H9 (cell line): ENCODE data around the gene PDK2. TPM values are rescaled to one million over a fixed set of nuclear protein-coding genes. Genes with fewer than 3 reads are reported as not detected.

ENCODE experiments used
- DNase-seq: peaks from one replicate; pipeline ENCODE4 v3.0.0-alpha.2; 2017
- H2AFZ ChIP-seq: one replicate; pipeline ENCODE4 v1.6.1; 2013; ENCODE audit warnings: mild to moderate bottlenecking, low read length, control low read depth, moderate library complexity
- H2AK5ac ChIP-seq: 2 replicates; pipeline ENCODE4 v1.6.1; 2013; ENCODE audit warnings: low read length, control low read depth, mixed read lengths; ENCODE audit not compliant: insufficient read length
- H2BK120ac ChIP-seq: one replicate; pipeline ENCODE4 v1.6.1; 2013; ENCODE audit warnings: low read depth, mild to moderate bottlenecking, low read length, control low read depth, inconsistent platforms; ENCODE audit not compliant: poor library complexity, severe bottlenecking
- H2BK12ac ChIP-seq: 2 replicates; pipeline ENCODE4 v1.6.1; 2013; ENCODE audit warnings: low read length, control low read depth, mixed read lengths, low read depth; ENCODE audit not compliant: insufficient read length
- H2BK15ac ChIP-seq: 2 replicates; pipeline ENCODE4 v1.6.1; 2013; ENCODE audit warnings: low read depth, low read length, control low read depth
- H2BK20ac ChIP-seq: one replicate; pipeline ENCODE4 v1.6.1; 2013; ENCODE audit warnings: low read depth, mild to moderate bottlenecking, low read length, control low read depth, inconsistent platforms; ENCODE audit not compliant: poor library complexity, severe bottlenecking
- H2BK5ac ChIP-seq: 2 replicates; pipeline ENCODE4 v1.6.1; 2013; ENCODE audit warnings: low read length, control low read depth, mixed read lengths; ENCODE audit not compliant: insufficient read length
- H3K14ac ChIP-seq: 2 replicates; pipeline ENCODE4 v1.6.1; 2013; ENCODE audit warnings: low read length, control low read depth; ENCODE audit not compliant: insufficient read depth
- H3K18ac ChIP-seq: 2 replicates; pipeline ENCODE4 v1.6.1; 2013; ENCODE audit warnings: low read depth, mild to moderate bottlenecking, mixed read lengths, low read length, control low read depth; ENCODE audit not compliant: insufficient read length
- H3K23ac ChIP-seq: 2 replicates; pipeline ENCODE4 v1.6.1; 2013; ENCODE audit warnings: low read length, control low read depth, mixed read lengths, low read depth; ENCODE audit not compliant: insufficient read length
- H3K23me2 ChIP-seq: 2 replicates; pipeline ENCODE4 v1.6.1; 2013; ENCODE audit warnings: low read depth, mild to moderate bottlenecking, mixed read lengths, low read length, control low read depth; ENCODE audit not compliant: insufficient read length, poor library complexity, severe bottlenecking
- H3K27ac ChIP-seq: 2 replicates; pipeline ENCODE4 v1.5.1; 2013; ENCODE audit warnings: low read length, control low read depth, mixed read lengths, low read depth; ENCODE audit not compliant: insufficient read length
- H3K27me3 ChIP-seq: 2 replicates; pipeline ENCODE4 v1.6.1; 2013; ENCODE audit warnings: low read length, control low read depth, inconsistent platforms; ENCODE audit not compliant: insufficient read depth
- H3K4ac ChIP-seq: 2 replicates; pipeline ENCODE4 v1.6.1; 2013; ENCODE audit warnings: low read depth, mild to moderate bottlenecking, control low read depth, inconsistent platforms, low read length, moderate library complexity
- H3K4me1 ChIP-seq: 2 replicates; pipeline ENCODE4 v1.6.1; 2013; ENCODE audit warnings: low read length, control low read depth, inconsistent platforms; ENCODE audit not compliant: insufficient read depth
- H3K4me2 ChIP-seq: 2 replicates; pipeline ENCODE4 v1.6.1; 2013; ENCODE audit warnings: low read length, control low read depth, mixed read lengths; ENCODE audit not compliant: insufficient read length, insufficient read depth
- H3K56ac ChIP-seq: 2 replicates; pipeline ENCODE4 v1.6.1; 2013; ENCODE audit warnings: low read depth, mild to moderate bottlenecking, mixed read lengths, low read length, control low read depth; ENCODE audit not compliant: insufficient read length
- H3K79me1 ChIP-seq: 2 replicates; pipeline ENCODE4 v1.6.1; 2013; ENCODE audit warnings: low read depth, mild to moderate bottlenecking, moderate library complexity, low read length, control low read depth, inconsistent platforms; ENCODE audit not compliant: insufficient read depth, poor library complexity, severe bottlenecking
- H3K79me2 ChIP-seq: 2 replicates; pipeline ENCODE4 v1.6.1; 2013; ENCODE audit warnings: low read length, control low read depth, inconsistent platforms; ENCODE audit not compliant: insufficient read depth
- H3K9ac ChIP-seq: 2 replicates; pipeline ENCODE4 v1.6.1; 2013; ENCODE audit warnings: low read length, control low read depth, mixed read lengths; ENCODE audit not compliant: insufficient read length; ENCODE audit errors: extremely low read depth
- H3K9me3 ChIP-seq: one replicate; pipeline ENCODE4 v1.6.1; 2013; ENCODE audit warnings: low read depth, low read length, inconsistent platforms; ENCODE audit not compliant: control insufficient read depth
- H3T11ph ChIP-seq: one replicate; pipeline ENCODE4 v1.6.1; 2013; ENCODE audit warnings: mild to moderate bottlenecking, low read length, control low read depth, inconsistent platforms
- H4K20me1 ChIP-seq: one replicate; pipeline ENCODE4 v1.6.1; 2013; ENCODE audit not compliant: control insufficient read depth, insufficient read length, insufficient read depth
- H4K5ac ChIP-seq: 2 replicates; pipeline ENCODE4 v1.6.1; 2013; ENCODE audit warnings: low read depth, mild to moderate bottlenecking, mixed read lengths, low read length, control low read depth; ENCODE audit not compliant: insufficient read length
- H4K8ac ChIP-seq: replicated peaks from 2 replicates; pipeline ENCODE4 v1.6.1; 2013; ENCODE audit warnings: low read length, control low read depth, mixed read lengths, low read depth; ENCODE audit not compliant: insufficient read length
- H4K91ac ChIP-seq: 2 replicates; pipeline ENCODE4 v1.6.1; 2013; ENCODE audit warnings: low read depth, mild to moderate bottlenecking, moderate library complexity, mixed read lengths, low read length, control low read depth; ENCODE audit not compliant: insufficient read length
- H3K27ac Mint-ChIP-seq, 3 experiments: 2 replicates in 2 of 3; 3 replicates in 1 of 3; pipeline ENCODE4 v1.8.0; 2020 to 2021; ENCODE audit warnings: mixed read lengths in 3 of 3, mild to moderate bottlenecking in 1 of 3, moderate library complexity in 1 of 3
- H3K27me3 Mint-ChIP-seq: 2 replicates; pipeline ENCODE4 v1.8.0; 2021; ENCODE audit warnings: low read depth, mild to moderate bottlenecking, moderate library complexity, mixed read lengths
- H3K36me3 Mint-ChIP-seq, 3 experiments: 2 replicates in 2 of 3; 3 replicates in 1 of 3; pipeline ENCODE4 v1.8.0; 2020 to 2021; ENCODE audit warnings: low read depth in 3 of 3, mixed read lengths in 3 of 3; ENCODE audit not compliant: insufficient read depth in 1 of 3
- H3K4me1 Mint-ChIP-seq, 2 experiments: 2 replicates each; pipeline ENCODE4 v1.8.0; 2020; ENCODE audit warnings: mixed read lengths in 2 of 2
- H3K4me3 Mint-ChIP-seq, 2 experiments: 2 replicates in 1 of 2; 3 replicates in 1 of 2; pipeline ENCODE4 v1.8.0; 2020 to 2021; ENCODE audit warnings: mild to moderate bottlenecking in 2 of 2, mixed read lengths in 2 of 2, moderate library complexity in 1 of 2
- H3K9me3 Mint-ChIP-seq, 2 experiments: 2 replicates in 1 of 2; 3 replicates in 1 of 2; pipeline ENCODE4 v1.8.0; 2020; ENCODE audit warnings: mild to moderate bottlenecking in 2 of 2, mixed read lengths in 2 of 2, moderate library complexity in 1 of 2
- CTCF ChIP-seq: fragments of 200-600 bp; sonication (generic); conservative IDR thresholded peaks from 3 replicates; pipeline ENCODE4 v1.8.0; 2021; ENCODE audit warnings: antibody characterized with exemption, mild to moderate bottlenecking
- WGBS: extraction: QIAGEN DNeasy Blood & Tissue Kit; methylation state at CpG from one replicate; pipeline ENCODE4 v1.1.7; 2013; ENCODE audit warnings: missing lambda C conversion rate, low lambda C conversion rate, mixed read lengths; ENCODE audit not compliant: insufficient read length; ENCODE audit errors: extremely low coverage; 5-methylcytosine and 5-hydroxymethylcytosine counted together
- total RNA-seq: library from RNA; stranded (reverse); gene quantifications from 2 replicates; pipeline ENCODE4 v1.2.1, GENCODE V29; 2021

PDK2 gene
- total RNA-seq, 1 experiment from 2014 or later: 19.9 TPM

GRCh38 chr17:50103941-50104340, 8.8 kb downstream of the PDK2 start:
- no peak overlapping the region for H2AK5ac ChIP-seq
- Mint-ChIP-seq H3K36me3 (peaks cover 0 to 9% (median 7%) of the 10 kb centered on the region in 3 experiments; a peak in 3 of 7 replicates), H3K4me1 (peaks cover 18 to 33% of the 10 kb centered on the region in 2 experiments), H3K4me3 (no peak overlapping the region), H3K27me3 (no peaks in the 10 kb centered on the region), H3K27ac (no peak overlapping the region), H3K9me3 (no peaks in the 10 kb centered on the region)
- no peak overlapping the region for H2BK20ac ChIP-seq
- no CpG with 5 or more reads among the region's 5 CpGs for WGBS
- H3K4me1 ChIP-seq: no peaks in the 10 kb centered on the region; the same call in 1 of the 2 replicates
- H3K23me2 ChIP-seq: no peaks in the 10 kb centered on the region
- no peak overlapping the region for H4K8ac ChIP-seq
- H2BK120ac ChIP-seq: no peak overlapping the region
- no peak overlapping the region for H4K91ac ChIP-seq
- H3K79me1 ChIP-seq: no peaks in the 10 kb centered on the region
- H2AFZ ChIP-seq: no peak overlapping the region
- no peak overlapping the region for H3K27ac ChIP-seq
- H3K9me3 ChIP-seq: no peaks in the 10 kb centered on the region
- no peak overlapping the region for H4K5ac ChIP-seq
- no peak overlapping the region for H3K4me2 ChIP-seq
- no peak overlapping the region for H2BK15ac ChIP-seq
- H3K18ac ChIP-seq: no peak overlapping the region
- H3K56ac ChIP-seq: no peak overlapping the region
- H3K27me3 ChIP-seq: no peaks in the 10 kb centered on the region
- no peak for DNase-seq
- no peak overlapping the region for H3T11ph ChIP-seq
- no peaks in the 10 kb centered on the region for H4K20me1 ChIP-seq
- no peak overlapping the region for H2BK5ac ChIP-seq
- no peak overlapping the region for H3K4ac ChIP-seq
- no peak overlapping the region for H3K14ac ChIP-seq
- no peaks in the 10 kb centered on the region for H3K79me2 ChIP-seq
- no peak for TF ChIP-seq CTCF
- H3K23ac ChIP-seq: no peak overlapping the region
- H3K9ac ChIP-seq: no peak overlapping the region
- no peak overlapping the region for H2BK12ac ChIP-seq
